ENCODE measurements around the gene LPP. TPM values are rescaled to one million over a fixed set of nuclear protein-coding genes. Genes with fewer than 3 reads are reported as not detected.

Gene LPP
- total RNA-seq, 1 experiment from 2014 or later, result 32.6 TPM

GRCh38 chr3:188330138-188330537 is 176.2 kb downstream of the LPP start:
- DNase-seq (ENCODE audit: low read depth), result no peak

GRCh38 chr3:188331166-188331565 is 177.2 kb downstream of the LPP start:
- no peak for DNase-seq (ENCODE audit: low read depth)

- no peak for DNase-seq (ENCODE audit: low read depth)
Observed at GRCh38 chr3:188332085-188332484, 178.1 kb downstream of the LPP start.

- DNase-seq (ENCODE audit: low read depth), result no peak
Observed at GRCh38 chr3:188335656-188336055, 181.7 kb downstream of the LPP start.

- DNase-seq (ENCODE audit: low read depth), result no peak
Observed at GRCh38 chr3:188336178-188336577, 182.2 kb downstream of the LPP start.

- DNase-seq (ENCODE audit: low read depth), result no peak
Observed at GRCh38 chr3:188337232-188337631, 183.3 kb downstream of the LPP start.

- peak; percentile 66 for DNase-seq (ENCODE audit: low read depth)
Observed at GRCh38 chr3:188338086-188338485, 184.1 kb downstream of the LPP start.

- no peak for DNase-seq (ENCODE audit: low read depth)
Observed at GRCh38 chr3:188339410-188340295, 185.7 kb downstream of the LPP start.

GRCh38 chr3:188341501-188341900 is 187.5 kb downstream of the LPP start:
- no peak for DNase-seq (ENCODE audit: low read depth)

- no peak for DNase-seq (ENCODE audit: low read depth)
Observed at GRCh38 chr3:188342991-188343732, 189.2 kb downstream of the LPP start.

GRCh38 chr3:188343894-188344293 is 189.9 kb downstream of the LPP start:
- peak; percentile 57 for DNase-seq (ENCODE audit: low read depth)

- peak; percentile 78 for DNase-seq (ENCODE audit: low read depth)
Observed at GRCh38 chr3:188345223-188345622, 191.3 kb downstream of the LPP start.

GRCh38 chr3:188348435-188349244 is 194.7 kb downstream of the LPP start:
- DNase-seq (ENCODE audit: low read depth), result peak; percentile 95

- peak; percentile 25 for DNase-seq (ENCODE audit: low read depth)
Observed at GRCh38 chr3:188349351-188349901, 195.5 kb downstream of the LPP start.

- DNase-seq (ENCODE audit: low read depth), result no peak
Observed at GRCh38 chr3:188349933-188350332, 196.0 kb downstream of the LPP start.

- DNase-seq (ENCODE audit: low read depth), result no peak
Observed at GRCh38 chr3:188350961-188351360, 197.0 kb downstream of the LPP start.

GRCh38 chr3:188351648-188352047 is 197.7 kb downstream of the LPP start:
- no peak for DNase-seq (ENCODE audit: low read depth)

- no peak for DNase-seq (ENCODE audit: low read depth)
Observed at GRCh38 chr3:188352196-188352927, 198.4 kb downstream of the LPP start.

- DNase-seq (ENCODE audit: low read depth), result no peak
Observed at GRCh38 chr3:188353426-188353825, 199.5 kb downstream of the LPP start.

- no peak for DNase-seq (ENCODE audit: low read depth)
Observed at GRCh38 chr3:188358787-188359493, 205.0 kb downstream of the LPP start.

Measured in M059J (cell line).